Measurements from ENCODE around the gene ERP44. TPM values are rescaled to one million over a fixed set of nuclear protein-coding genes. Genes with fewer than 3 reads are reported as not detected.

Gene ERP44
- total RNA-seq, 1 experiment from 2014 or later, result 19.5 TPM

DNA sequence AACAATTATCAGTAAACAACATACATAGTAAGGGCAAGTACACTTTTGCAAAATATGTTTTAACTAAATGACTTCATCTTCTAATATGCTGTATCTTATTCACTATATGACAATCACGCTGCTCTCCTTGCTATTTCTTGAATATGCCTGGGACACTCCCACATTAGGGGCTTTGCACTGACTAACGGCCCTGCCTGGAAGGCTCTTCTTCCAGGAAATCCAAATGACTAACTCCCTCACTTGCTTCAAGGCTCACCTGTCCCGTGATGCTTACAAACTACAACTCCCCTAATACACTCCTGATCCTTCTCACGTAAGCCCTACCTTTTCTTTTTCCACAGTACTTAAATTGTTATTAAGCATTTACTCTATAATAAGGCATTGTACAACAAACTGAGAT lies 10.6 kb downstream of the ERP44 start:
- DNase-seq, result no peak
- H4K20me1 ChIP-seq (ENCODE audit: insufficient read depth), result peaks cover 89% of the 10 kb centered on the region

DNA sequence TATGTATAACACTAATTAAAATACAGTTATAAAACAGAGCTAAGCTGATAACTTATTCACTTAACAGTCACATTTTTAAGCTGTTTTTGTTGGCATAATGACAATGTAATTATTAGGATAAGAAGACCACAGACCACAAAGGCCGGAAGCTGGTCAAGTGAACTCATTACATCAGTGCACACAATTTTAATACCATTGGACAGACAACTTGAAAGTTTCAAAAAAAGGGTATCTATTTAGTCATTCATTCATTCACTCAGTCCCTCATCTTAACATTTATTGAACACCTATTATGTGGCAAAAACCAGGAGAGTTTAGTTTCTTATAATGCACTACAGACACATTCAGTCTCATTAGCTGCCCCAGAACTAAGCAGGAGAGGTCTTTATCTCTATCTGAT lies 11.6 kb downstream of the ERP44 start:
- H4K20me1 ChIP-seq (ENCODE audit: insufficient read depth), result peaks cover 88% of the 10 kb centered on the region
- peaks cover 95% of the 10 kb centered on the region for H3K79me2 ChIP-seq (ENCODE audit: low read depth)
- ChIA-PET POLR2A (ENCODE audit: unreplicated experiment) (no interaction called here), CTCF (interaction anchor here (0.6 kb wide), 1 partner anchor 386 kb away, joined by 5 read pairs; the partner anchor contains the start of gene TMEFF1)
- BruUV-seq (replicated peaks), result no TSS peak
- no peak for DNase-seq
- intact Hi-C loops (cut with micrococcal nuclease; ENCODE audit: unreplicated experiment), result no loop called here
- no peak overlapping the region for H3K4me2 ChIP-seq
- 0 out of 2 replicates have a peak, but pooled peaks cover 6% of the 10 kb centered on the region for H3K4me1 ChIP-seq (replicated peaks; ENCODE audit: insufficient read depth)
- no peaks in the 10 kb centered on the region for H3K27me3 ChIP-seq (ENCODE audit: insufficient read depth, low read depth)
- no peaks in the 10 kb centered on the region for H3K36me3 ChIP-seq (ENCODE audit: low read depth)
- H3K9me2 ChIP-seq (ENCODE audit: insufficient read depth), result no peaks in the 10 kb centered on the region
- TF ChIP-seq EZH2 (IDR thresholded peaks at IDR 0.05; ENCODE audit: low read depth), result no peak
- TF ChIP-seq, protein P1, sequence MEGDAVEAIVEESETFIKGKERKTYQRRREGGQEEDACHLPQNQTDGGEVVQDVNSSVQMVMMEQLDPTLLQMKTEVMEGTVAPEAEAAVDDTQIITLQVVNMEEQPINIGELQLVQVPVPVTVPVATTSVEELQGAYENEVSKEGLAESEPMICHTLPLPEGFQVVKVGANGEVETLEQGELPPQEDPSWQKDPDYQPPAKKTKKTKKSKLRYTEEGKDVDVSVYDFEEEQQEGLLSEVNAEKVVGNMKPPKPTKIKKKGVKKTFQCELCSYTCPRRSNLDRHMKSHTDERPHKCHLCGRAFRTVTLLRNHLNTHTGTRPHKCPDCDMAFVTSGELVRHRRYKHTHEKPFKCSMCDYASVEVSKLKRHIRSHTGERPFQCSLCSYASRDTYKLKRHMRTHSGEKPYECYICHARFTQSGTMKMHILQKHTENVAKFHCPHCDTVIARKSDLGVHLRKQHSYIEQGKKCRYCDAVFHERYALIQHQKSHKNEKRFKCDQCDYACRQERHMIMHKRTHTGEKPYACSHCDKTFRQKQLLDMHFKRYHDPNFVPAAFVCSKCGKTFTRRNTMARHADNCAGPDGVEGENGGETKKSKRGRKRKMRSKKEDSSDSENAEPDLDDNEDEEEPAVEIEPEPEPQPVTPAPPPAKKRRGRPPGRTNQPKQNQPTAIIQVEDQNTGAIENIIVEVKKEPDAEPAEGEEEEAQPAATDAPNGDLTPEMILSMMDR (conservative IDR thresholded peaks at IDR 0.05), result no peak
- H3K27ac ChIP-seq, result no peak overlapping the region
- H3K9me3 ChIP-seq (ENCODE audit: insufficient read depth, low read depth), result no peaks in the 10 kb centered on the region
- no peaks in the 10 kb centered on the region; the same call in 1 of the 2 replicates for H3F3A ChIP-seq (ENCODE audit: insufficient read depth, low read depth)
- H3K4me3 ChIP-seq, result no peak overlapping the region
- H2AFZ ChIP-seq, result no peak overlapping the region

More for the DNA sequence above, 10.6 kb downstream of the ERP44 start:
- Histone ChIP-seq H3K27me3 (ENCODE audit: insufficient read depth, low read depth) (no peaks in the 10 kb centered on the region), H3K79me2 (ENCODE audit: low read depth) (peaks cover 96% of the 10 kb centered on the region), H3F3A (ENCODE audit: insufficient read depth, low read depth) (no peaks in the 10 kb centered on the region; the same call in 1 of the 2 replicates), H3K36me3 (ENCODE audit: low read depth) (no peaks in the 10 kb centered on the region), H2AFZ (no peak overlapping the region), H3K4me3 (no peak overlapping the region), H3K27ac (no peak overlapping the region), H3K4me1 (replicated peaks; ENCODE audit: insufficient read depth) (0 out of 2 replicates have a peak, but pooled peaks cover 3% of the 10 kb centered on the region), H3K4me2 (no peak overlapping the region), H3K9me3 (ENCODE audit: insufficient read depth, low read depth) (no peaks in the 10 kb centered on the region), H3K9me2 (ENCODE audit: insufficient read depth) (no peaks in the 10 kb centered on the region)
- ChIA-PET CTCF (no interaction called here), POLR2A (ENCODE audit: unreplicated experiment) (no interaction called here)
- TF ChIP-seq, protein P1 (conservative IDR thresholded peaks at IDR 0.05), result no peak
- no peak for TF ChIP-seq EZH2 (IDR thresholded peaks at IDR 0.05; ENCODE audit: low read depth)
- intact Hi-C loops (cut with micrococcal nuclease; ENCODE audit: unreplicated experiment), result no loop called here
- no TSS peak for BruUV-seq (replicated peaks)

DNA sequence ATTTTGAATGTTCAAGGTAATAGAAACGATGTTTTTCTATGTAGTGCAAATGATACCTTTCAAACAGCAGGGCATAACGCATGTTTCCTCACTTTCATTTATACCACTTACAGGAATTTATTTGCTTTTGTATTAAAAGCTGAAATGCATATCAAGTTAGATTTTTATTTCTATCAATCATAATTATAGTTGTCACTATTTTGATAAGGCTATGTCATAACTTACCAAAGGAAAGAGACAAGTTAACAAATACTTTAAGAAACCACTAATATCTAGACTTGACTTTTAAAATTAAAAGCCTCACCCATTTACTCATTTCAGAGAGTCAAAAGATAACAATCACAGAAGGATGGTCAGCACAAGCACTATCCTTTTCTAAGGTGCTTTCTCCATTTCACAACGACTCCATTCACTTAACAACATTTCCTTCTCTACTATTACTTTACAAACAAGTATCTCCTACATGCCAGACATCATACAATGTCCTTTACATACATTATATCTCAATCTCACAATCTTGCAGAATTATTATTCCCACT lies 12.6 kb downstream of the ERP44 start:
- Histone ChIP-seq H3K4me3 (no peak overlapping the region), H4K20me1 (ENCODE audit: insufficient read depth) (peaks cover 89% of the 10 kb centered on the region), H2AFZ (no peak overlapping the region), H3K27ac (no peak overlapping the region), H3K9me2 (ENCODE audit: insufficient read depth) (no peaks in the 10 kb centered on the region), H3K9me3 (ENCODE audit: insufficient read depth, low read depth) (no peaks in the 10 kb centered on the region), H3F3A (ENCODE audit: insufficient read depth, low read depth) (no peaks in the 10 kb centered on the region; the same call in 1 of the 2 replicates), H3K27me3 (ENCODE audit: insufficient read depth, low read depth) (no peaks in the 10 kb centered on the region), H3K4me1 (replicated peaks; ENCODE audit: insufficient read depth) (0 out of 2 replicates have a peak, but pooled peaks cover 6% of the 10 kb centered on the region), H3K36me3 (ENCODE audit: low read depth) (no peaks in the 10 kb centered on the region), H3K4me2 (no peak overlapping the region), H3K79me2 (ENCODE audit: low read depth) (peaks cover 92% of the 10 kb centered on the region)
- BruUV-seq (replicated peaks), result no TSS peak
- DNase-seq, result no peak
- CTCF ChIA-PET, result no interaction called here
- TF ChIP-seq EZH2 (IDR thresholded peaks at IDR 0.05; ENCODE audit: low read depth), result no peak
- TF ChIP-seq, protein P1 (conservative IDR thresholded peaks at IDR 0.05), result no peak
- intact Hi-C loops (cut with micrococcal nuclease; ENCODE audit: unreplicated experiment), result no loop called here
- POLR2A ChIA-PET (ENCODE audit: unreplicated experiment), result no interaction called here

All from PC-9 (cell line).